DOHH2 (cell line): ENCODE results near the gene ASPSCR1.

Experiments
- H3F3A ChIP-seq: fragments of 200-600 bp; sonication (generic), shearing (Covaris generic); 2 replicates; pipeline ENCODE4 v1.6.0; 2016; ENCODE audit warnings: antibody characterized with exemption, mild to moderate bottlenecking; ENCODE audit not compliant: control insufficient read depth, insufficient read depth
- H3K27ac ChIP-seq: fragments of 200-600 bp; sonication (generic); 2 replicates; pipeline ENCODE4 v1.5.1; 2014; ENCODE audit warnings: low read depth, mild to moderate bottlenecking, low read length, moderate library complexity
- H3K27me3 ChIP-seq: fragments of 200-600 bp; sonication (generic); 2 replicates; pipeline ENCODE4 v1.6.1; 2014; ENCODE audit warnings: mild to moderate bottlenecking, low read length, mixed read lengths; ENCODE audit not compliant: control insufficient read depth
- H3K36me3 ChIP-seq: fragments of 200-600 bp; sonication (generic); 2 replicates; pipeline ENCODE4 v1.6.1; 2014; ENCODE audit warnings: mild to moderate bottlenecking, low read length, moderate library complexity, mixed read lengths; ENCODE audit not compliant: control insufficient read depth
- H3K4me1 ChIP-seq: fragments of 200-600 bp; sonication (generic); 2 replicates; pipeline ENCODE4 v1.6.1; 2014; ENCODE audit warnings: mild to moderate bottlenecking, low read length, mixed read lengths; ENCODE audit not compliant: control insufficient read depth
- H3K4me2 ChIP-seq: fragments of 200-600 bp; sonication (generic); 2 replicates; pipeline ENCODE4 v1.6.0; 2014; ENCODE audit warnings: mild to moderate bottlenecking, low read length, moderate library complexity
- H3K4me3 ChIP-seq: fragments of 200-600 bp; sonication (generic); 2 replicates; pipeline ENCODE4 v1.5.1; 2014; ENCODE audit warnings: mild to moderate bottlenecking, low read length, mixed read lengths
- H3K79me2 ChIP-seq: fragments of 200-600 bp; sonication (generic); 2 replicates; pipeline ENCODE4 v1.6.1; 2014; ENCODE audit warnings: mild to moderate bottlenecking, low read length, mixed read lengths; ENCODE audit not compliant: control insufficient read depth
- H3K9me2 ChIP-seq: fragments of 200-600 bp; sonication (generic); replicated peaks from 2 replicates; pipeline ENCODE4 v1.6.1; 2014; ENCODE audit warnings: mild to moderate bottlenecking, low read length, mixed read lengths; ENCODE audit not compliant: control insufficient read depth
- H3K9me3 ChIP-seq: fragments of 200-600 bp; sonication (generic); 2 replicates; pipeline ENCODE4 v1.6.1; 2014; ENCODE audit warnings: antibody characterized with exemption, low read length, mixed read lengths; ENCODE audit not compliant: control insufficient read depth, insufficient read depth
- H4K20me1 ChIP-seq: fragments of 200-600 bp; sonication (generic); 2 replicates; pipeline ENCODE4 v1.6.0; 2014; ENCODE audit warnings: low read depth, mild to moderate bottlenecking, antibody characterized with exemption, low read length, moderate library complexity; ENCODE audit not compliant: control insufficient read depth, insufficient read depth
- EZH2phosphoT487 ChIP-seq: fragments of 200-600 bp; sonication (generic); IDR thresholded peaks from 2 replicates; pipeline ENCODE4 v1.6.1; 2017; ENCODE audit warnings: borderline replicate concordance, mild to moderate bottlenecking, antibody characterized with exemption, low read length, moderate library complexity, mixed read lengths
- TF ChIP-seq, protein P1 (sequence below): fragments of 200-600 bp; sonication (generic); IDR thresholded peaks from one replicate; pipeline ENCODE4 v1.5.1; 2014; ENCODE audit warnings: antibody characterized with exemption, mild to moderate bottlenecking, low read depth, low read length; ENCODE audit not compliant: poor library complexity, severe bottlenecking

ASPSCR1 gene

DNA sequence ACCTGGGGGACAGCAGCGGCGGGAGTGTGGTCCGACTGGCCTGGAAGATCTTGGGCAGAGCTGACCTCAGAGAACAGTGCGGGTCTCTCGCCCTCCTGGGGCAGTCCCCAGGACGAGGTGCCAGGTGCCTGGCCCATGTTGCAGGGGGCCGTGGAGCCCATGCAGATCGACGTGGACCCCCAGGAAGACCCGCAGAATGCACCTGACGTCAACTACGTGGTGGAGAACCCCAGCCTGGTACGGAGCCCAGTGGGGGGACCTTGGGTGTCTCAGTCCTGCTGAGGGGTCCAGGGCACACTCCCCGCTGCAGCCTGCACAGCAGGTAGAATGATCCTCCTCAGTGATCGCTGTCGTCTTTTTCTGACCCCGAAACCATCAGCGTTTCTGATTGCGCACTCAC, 75.7 kb downstream of the ASPSCR1 start:
- no peaks in the 10 kb centered on the region for H3F3A ChIP-seq
- peaks cover 19% of the 10 kb centered on the region for H3K79me2 ChIP-seq
- H3K9me2 ChIP-seq = no peaks in the 10 kb centered on the region
- H3K4me2 ChIP-seq = peak overlapping the region; percentile 94
- no peaks in the 10 kb centered on the region for H3K9me3 ChIP-seq
- peak overlapping the region; percentile 97 for H3K4me3 ChIP-seq
- H3K4me1 ChIP-seq = peaks cover 17% of the 10 kb centered on the region
- TF ChIP-seq EZH2phosphoT487 = no peak
- TF ChIP-seq, protein P1, sequence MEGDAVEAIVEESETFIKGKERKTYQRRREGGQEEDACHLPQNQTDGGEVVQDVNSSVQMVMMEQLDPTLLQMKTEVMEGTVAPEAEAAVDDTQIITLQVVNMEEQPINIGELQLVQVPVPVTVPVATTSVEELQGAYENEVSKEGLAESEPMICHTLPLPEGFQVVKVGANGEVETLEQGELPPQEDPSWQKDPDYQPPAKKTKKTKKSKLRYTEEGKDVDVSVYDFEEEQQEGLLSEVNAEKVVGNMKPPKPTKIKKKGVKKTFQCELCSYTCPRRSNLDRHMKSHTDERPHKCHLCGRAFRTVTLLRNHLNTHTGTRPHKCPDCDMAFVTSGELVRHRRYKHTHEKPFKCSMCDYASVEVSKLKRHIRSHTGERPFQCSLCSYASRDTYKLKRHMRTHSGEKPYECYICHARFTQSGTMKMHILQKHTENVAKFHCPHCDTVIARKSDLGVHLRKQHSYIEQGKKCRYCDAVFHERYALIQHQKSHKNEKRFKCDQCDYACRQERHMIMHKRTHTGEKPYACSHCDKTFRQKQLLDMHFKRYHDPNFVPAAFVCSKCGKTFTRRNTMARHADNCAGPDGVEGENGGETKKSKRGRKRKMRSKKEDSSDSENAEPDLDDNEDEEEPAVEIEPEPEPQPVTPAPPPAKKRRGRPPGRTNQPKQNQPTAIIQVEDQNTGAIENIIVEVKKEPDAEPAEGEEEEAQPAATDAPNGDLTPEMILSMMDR = no peak
- peaks cover 3% of the 10 kb centered on the region; the same call in 1 of the 2 replicates for H4K20me1 ChIP-seq
- peaks cover 40% of the 10 kb centered on the region for H3K36me3 ChIP-seq
- H3K27ac ChIP-seq = no peak overlapping the region
- no peaks in the 10 kb centered on the region for H3K27me3 ChIP-seq

- Histone ChIP-seq H3K27ac (no peak overlapping the region), H3K79me2 (peaks cover 19% of the 10 kb centered on the region), H3K4me3 (no peak overlapping the region), H3K36me3 (peaks cover 46% of the 10 kb centered on the region), H3K27me3 (no peaks in the 10 kb centered on the region), H3K4me1 (peaks cover 17% of the 10 kb centered on the region), H3K9me2 (no peaks in the 10 kb centered on the region), H3F3A (no peaks in the 10 kb centered on the region), H3K4me2 (peak overlapping the region; percentile 94), H4K20me1 (peaks cover 3% of the 10 kb centered on the region; the same call in 1 of the 2 replicates), H3K9me3 (no peaks in the 10 kb centered on the region)
- TF ChIP-seq, protein P1 = no peak
- TF ChIP-seq EZH2phosphoT487 = no peak
Measured at GRCh38 chr17:82053556-82054263, 76.3 kb downstream of the ASPSCR1 start.

- Histone ChIP-seq H4K20me1 (peaks cover 3% of the 10 kb centered on the region; the same call in 1 of the 2 replicates), H3K9me2 (no peaks in the 10 kb centered on the region), H3K79me2 (peaks cover 19% of the 10 kb centered on the region), H3K4me2 (no peak overlapping the region), H3K4me1 (peaks cover 17% of the 10 kb centered on the region), H3K27me3 (no peaks in the 10 kb centered on the region), H3F3A (no peaks in the 10 kb centered on the region), H3K4me3 (no peak overlapping the region), H3K9me3 (no peaks in the 10 kb centered on the region), H3K27ac (no peak overlapping the region), H3K36me3 (peaks cover 53% of the 10 kb centered on the region)
- TF ChIP-seq EZH2phosphoT487 = no peak
- TF ChIP-seq, protein P1 = no peak
Measured at GRCh38 chr17:82054351-82055022, 77.1 kb downstream of the ASPSCR1 start.
